ENCODE data around the gene CIAO2A. TPM values are rescaled to one million over a fixed set of nuclear protein-coding genes. Genes with fewer than 3 reads are reported as not detected.
"Not testable (repeated sequence)": the region's sequence is repeated elsewhere in the genome, so short reads cannot be mapped to it uniquely, and the experiment has no call there.

The CIAO2A gene
- polyA plus RNA-seq, 1 experiment = 75.8 TPM

- POLR2A ChIA-PET = interaction anchor here (0.7 to 1.0 kb wide), 2 partner anchors 315 to 777 kb away, joined by 3 read pairs; no protein-coding TSS in a partner anchor
- no peaks in the 10 kb centered on the region for H3K9me3 ChIP-seq (ENCODE audit: control insufficient read depth, insufficient read depth, low read length)
- no peak overlapping the region for H3K4me3 ChIP-seq (ENCODE audit: low read depth, low read length)
- no peaks in the 10 kb centered on the region for H3K27me3 ChIP-seq (ENCODE audit: control insufficient read depth, insufficient read depth, low read length)
- DNase-seq (ENCODE audit: low read depth, low spot score) = peak; percentile 8
- CTCF ChIA-PET = interaction anchor here (0.5 to 10.1 kb wide), 37 partner anchors 12 to 859 kb away, joined by 3 to 189 read pairs (median 4); partner anchors contain the start of gene DAPK2
- TF ChIP-seq CTCF (IDR thresholded peaks at IDR 0.05; ENCODE audit: low read depth, low read length) = peak; percentile 81
- no peak overlapping the region for H3K27ac ChIP-seq (ENCODE audit: low read depth, low read length)
These were observed 26.0 kb downstream of the CIAO2A start for GRCh38 chr15:64067564-64068030.

GRCh38 chr15:64066451-64066850 is 27.2 kb downstream of the CIAO2A start:
- Histone ChIP-seq H3K27me3 (ENCODE audit: control insufficient read depth, insufficient read depth, low read length) (no peaks in the 10 kb centered on the region), H3K9me3 (ENCODE audit: control insufficient read depth, insufficient read depth, low read length) (no peaks in the 10 kb centered on the region), H3K27ac (ENCODE audit: low read depth, low read length) (no peak overlapping the region), H3K4me3 (ENCODE audit: low read depth, low read length) (no peak overlapping the region)
- ChIA-PET POLR2A (interaction anchor here (0.8 kb wide), 1 partner anchor 48 kb away, joined by 6 read pairs; no protein-coding TSS in a partner anchor), CTCF (interaction anchor here (0.7 to 10.1 kb wide), 7 partner anchors 20 to 580 kb away, joined by 3 to 189 read pairs (median 6); partner anchors contain the start of gene DAPK2)
- TF ChIP-seq CTCF (IDR thresholded peaks at IDR 0.05; ENCODE audit: low read depth, low read length) = no peak
- DNase-seq (ENCODE audit: low read depth, low spot score) = no peak

GRCh38 chr15:64060716-64061115 is 32.9 kb downstream of the CIAO2A start:
- no peak for DNase-seq (ENCODE audit: low read depth, low spot score)
- no peak overlapping the region for H3K27ac ChIP-seq (ENCODE audit: low read depth, low read length)
- H3K27me3 ChIP-seq (ENCODE audit: control insufficient read depth, insufficient read depth, low read length) = no peaks in the 10 kb centered on the region
- no peak for TF ChIP-seq CTCF (IDR thresholded peaks at IDR 0.05; ENCODE audit: low read depth, low read length)
- POLR2A ChIA-PET = no interaction called here
- CTCF ChIA-PET = no interaction called here
- no peak overlapping the region for H3K4me3 ChIP-seq (ENCODE audit: low read depth, low read length)
- H3K9me3 ChIP-seq (ENCODE audit: control insufficient read depth, insufficient read depth, low read length) = peaks cover 8% of the 10 kb centered on the region; the same call in 1 of the 2 replicates

GRCh38 chr15:64059104-64059503 is 34.5 kb downstream of the CIAO2A start:
- DNase-seq (ENCODE audit: low read depth, low spot score); CTCF ChIA-PET; H3K9me3 ChIP-seq (ENCODE audit: control insufficient read depth, insufficient read depth, low read length); POLR2A ChIA-PET; H3K4me3 ChIP-seq (ENCODE audit: low read depth, low read length); H3K27me3 ChIP-seq (ENCODE audit: control insufficient read depth, insufficient read depth, low read length); H3K27ac ChIP-seq (ENCODE audit: low read depth, low read length): not testable (repeated sequence)

GRCh38 chr15:64058279-64058678 is 35.4 kb downstream of the CIAO2A start:
- peaks cover 8% of the 10 kb centered on the region; the same call in 1 of the 2 replicates for H3K9me3 ChIP-seq (ENCODE audit: control insufficient read depth, insufficient read depth, low read length)
- no peak for TF ChIP-seq CTCF (IDR thresholded peaks at IDR 0.05; ENCODE audit: low read depth, low read length)
- CTCF ChIA-PET = no interaction called here
- H3K27me3 ChIP-seq (ENCODE audit: control insufficient read depth, insufficient read depth, low read length) = peaks cover 3% of the 10 kb centered on the region
- H3K27ac ChIP-seq (ENCODE audit: low read depth, low read length) = no peak overlapping the region
- POLR2A ChIA-PET = no interaction called here
- no peak for DNase-seq (ENCODE audit: low read depth, low spot score)
- no peak overlapping the region for H3K4me3 ChIP-seq (ENCODE audit: low read depth, low read length)

- DNase-seq (ENCODE audit: low read depth, low spot score); H3K4me3 ChIP-seq (ENCODE audit: low read depth, low read length); H3K9me3 ChIP-seq (ENCODE audit: control insufficient read depth, insufficient read depth, low read length); POLR2A ChIA-PET; H3K27ac ChIP-seq (ENCODE audit: low read depth, low read length): not testable (repeated sequence)
- CTCF ChIA-PET = interaction anchor here (2.5 kb wide), 1 partner anchor 7 kb away, joined by 13 read pairs; the partner anchor contains the start of gene DAPK2
- H3K27me3 ChIP-seq (ENCODE audit: control insufficient read depth, insufficient read depth, low read length) = peaks cover 13% of the 10 kb centered on the region
These were observed 40.0 kb downstream of the CIAO2A start for GRCh38 chr15:64053674-64054073.

Data from AG04450 (cell line).